Measurements from ENCODE around the gene ZMIZ1.

The ZMIZ1 gene

DNA sequence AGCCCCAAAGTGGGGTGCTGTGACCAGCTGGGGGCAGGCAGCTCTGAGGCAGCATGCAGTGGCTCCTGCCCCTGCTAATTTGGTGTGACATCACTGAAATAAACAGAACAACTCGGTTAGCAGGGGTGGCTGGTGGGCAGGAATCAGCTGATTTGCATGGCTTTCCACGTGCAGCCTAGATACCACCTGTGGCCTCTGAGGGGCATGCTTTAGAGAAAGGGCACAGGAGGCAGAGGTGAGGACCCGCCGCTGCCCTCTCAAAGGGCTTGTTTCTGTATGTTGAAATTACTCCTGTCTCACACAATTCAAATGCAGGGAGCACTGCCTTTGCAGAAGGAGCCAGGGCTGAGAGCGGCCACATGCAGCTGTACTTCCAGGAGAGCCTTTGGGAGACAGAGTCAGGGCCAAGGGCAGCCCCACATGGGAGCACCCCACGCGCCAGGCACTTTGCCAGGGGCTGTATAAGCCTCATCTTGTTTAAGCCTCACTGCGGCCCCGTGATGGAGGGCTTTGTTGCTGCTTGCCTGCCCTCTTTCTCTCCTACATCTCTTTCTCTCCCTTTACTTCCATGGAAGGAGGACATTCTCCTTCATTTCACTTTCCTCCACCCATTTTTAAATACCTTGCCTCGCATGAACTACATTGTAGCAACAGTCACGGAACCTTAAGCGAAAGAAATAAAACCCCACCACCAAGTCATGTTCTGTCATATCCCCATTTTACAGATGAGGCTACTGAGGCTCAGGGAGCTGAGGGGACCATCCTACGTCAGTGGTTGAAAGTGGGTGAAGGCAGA is 137.7 kb downstream of the ZMIZ1 start:
- DNase-seq (ENCODE audit: low spot score): peak; percentile 81

GRCh38 chr10:79207096-79207357 is 138.3 kb downstream of the ZMIZ1 start:
- no peak for DNase-seq (ENCODE audit: low spot score)

DNA sequence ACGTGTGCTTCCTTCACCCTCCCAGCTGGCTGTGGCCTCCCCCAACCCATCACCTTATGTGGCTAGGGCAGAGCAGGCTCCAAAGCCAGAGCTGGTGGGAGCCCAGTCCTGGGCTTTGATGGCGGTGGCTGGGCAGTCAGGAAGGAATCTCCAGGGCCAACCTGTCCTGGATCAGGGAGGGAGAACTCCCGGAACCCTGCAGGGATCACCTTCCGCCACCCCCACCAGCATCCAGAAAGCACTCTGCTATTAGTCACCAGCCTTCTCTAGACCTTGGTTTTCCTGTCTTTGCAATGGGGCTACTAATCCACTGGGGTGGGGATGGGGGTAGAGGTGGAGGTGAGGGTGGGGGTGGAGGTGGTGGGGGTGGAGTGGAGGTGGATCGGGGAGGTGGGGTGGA is 139.0 kb downstream of the ZMIZ1 start:
- DNase-seq (ENCODE audit: low spot score): no peak

GRCh38 chr10:79208251-79208983 is 139.7 kb downstream of the ZMIZ1 start:
- DNase-seq (ENCODE audit: low spot score): no peak

- DNase-seq (ENCODE audit: low spot score): no peak
Measured at GRCh38 chr10:79209340-79209739, 140.6 kb downstream of the ZMIZ1 start.

- DNase-seq (ENCODE audit: low spot score): no peak
Measured at GRCh38 chr10:79209831-79210230, 141.1 kb downstream of the ZMIZ1 start.

DNA sequence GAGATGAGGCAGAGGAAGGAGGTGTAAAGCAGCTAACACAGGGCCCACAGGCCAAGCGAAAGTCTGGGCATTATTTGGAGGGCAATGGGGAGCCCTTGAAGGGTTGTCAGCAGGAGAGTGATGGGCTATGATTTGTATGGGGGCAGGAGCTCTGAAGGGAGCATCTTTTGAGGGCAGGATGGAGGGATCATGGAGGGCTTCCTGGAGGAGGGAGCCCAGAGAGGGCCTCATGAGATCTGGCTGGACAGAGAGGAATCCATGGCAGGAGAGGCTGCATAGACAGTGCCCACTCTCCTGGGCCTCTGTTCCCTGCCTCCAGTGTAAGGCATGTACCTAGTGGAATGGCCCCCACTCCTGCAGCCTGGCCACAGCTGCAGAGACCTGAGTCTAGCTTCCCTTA is 141.9 kb downstream of the ZMIZ1 start:
- no peak for DNase-seq (ENCODE audit: low spot score)

DNA sequence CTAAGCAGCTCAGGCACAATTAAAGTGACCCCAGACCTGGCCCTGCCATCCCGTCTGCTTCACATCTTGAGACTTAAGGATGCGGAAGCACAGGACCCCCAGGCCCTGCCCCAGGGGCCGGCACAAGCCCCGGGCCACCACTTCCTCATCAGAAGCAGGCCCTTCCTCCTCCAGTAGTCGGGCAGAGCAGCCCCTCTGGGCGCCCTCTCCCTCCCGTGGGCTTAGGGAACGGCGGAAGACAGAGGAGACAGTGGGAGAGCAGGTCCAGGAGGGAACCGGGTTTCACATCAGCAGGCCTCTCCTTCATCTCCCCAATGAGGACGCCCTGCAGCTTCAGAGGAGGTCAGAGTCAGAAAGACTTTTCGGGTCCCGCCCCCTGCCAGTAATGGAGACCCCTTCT is 142.8 kb downstream of the ZMIZ1 start:
- no peak for DNase-seq (ENCODE audit: low spot score)

DNA sequence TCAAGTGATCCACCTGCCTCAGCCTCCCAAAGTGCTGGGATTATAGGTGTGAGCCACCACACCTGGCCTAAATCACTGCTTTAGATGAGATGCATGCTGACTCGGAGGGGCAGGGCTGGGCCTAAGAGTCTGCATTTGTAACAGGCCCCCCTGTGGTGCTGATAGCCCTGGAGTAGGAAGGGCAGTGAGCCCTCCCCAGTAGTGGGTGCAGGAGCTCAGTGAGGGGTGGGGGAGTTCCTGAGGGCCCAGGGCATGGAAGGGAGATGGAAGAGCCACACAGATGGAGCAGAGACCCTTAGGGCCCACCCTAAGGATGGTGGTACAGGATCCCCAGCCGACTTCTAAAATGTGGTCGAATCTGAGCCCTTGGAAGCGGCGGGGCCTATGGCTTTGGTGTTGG is 146.8 kb downstream of the ZMIZ1 start:
- DNase-seq (ENCODE audit: low spot score): no peak

GRCh38 chr10:79219322-79219957 is 150.7 kb downstream of the ZMIZ1 start:
- DNase-seq (ENCODE audit: low spot score): no peak

- DNase-seq (ENCODE audit: low spot score): no peak
Measured at GRCh38 chr10:79220307-79220706, 151.5 kb downstream of the ZMIZ1 start.

DNA sequence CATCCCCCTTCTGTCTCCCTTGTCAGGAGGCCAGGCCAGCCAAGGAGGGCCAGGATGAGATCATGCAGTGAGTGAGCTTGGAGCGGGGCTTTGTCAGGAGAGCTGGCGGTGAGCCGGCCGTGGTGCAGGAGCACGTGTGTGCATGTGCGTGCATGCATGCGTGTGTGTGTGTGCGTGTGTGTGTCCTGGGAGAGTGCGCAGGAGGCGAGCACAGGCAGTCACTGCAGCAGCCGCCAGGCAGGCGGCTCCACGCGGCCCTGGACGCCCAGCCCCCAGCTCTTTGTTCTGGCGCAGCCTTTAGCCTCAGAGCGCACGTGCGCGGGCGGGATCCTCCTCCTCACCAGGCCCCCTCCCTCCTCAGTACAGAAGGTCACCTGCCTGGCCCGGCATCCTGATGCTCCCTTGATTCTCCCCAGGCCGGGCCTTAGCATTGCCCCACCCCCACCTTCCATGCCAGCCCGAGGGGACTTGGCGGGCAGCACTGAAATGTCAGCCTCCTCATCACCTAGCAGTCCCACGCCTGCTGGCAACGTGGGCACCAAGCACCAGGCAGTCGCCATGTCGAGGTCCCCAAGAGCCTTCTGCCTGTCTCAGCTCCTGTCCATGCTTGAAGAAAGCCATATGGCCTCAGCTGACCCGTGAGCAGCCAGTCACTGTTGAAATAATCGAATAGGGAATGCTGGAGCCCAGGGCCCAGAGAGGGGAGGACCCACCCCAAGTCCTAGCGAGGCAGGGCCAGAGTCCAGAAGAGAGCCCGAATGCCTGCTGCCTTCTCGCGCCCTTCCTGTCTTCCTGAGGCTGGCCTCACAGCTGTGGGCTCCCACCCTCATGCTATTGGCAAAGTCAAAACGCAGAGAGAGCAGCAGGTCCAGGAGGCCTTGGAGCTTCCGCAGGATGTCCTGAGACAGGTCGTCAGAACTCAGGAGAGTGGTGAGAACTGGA is 152.6 kb downstream of the ZMIZ1 start:
- peak; percentile 67 for DNase-seq (ENCODE audit: low spot score)

DNA sequence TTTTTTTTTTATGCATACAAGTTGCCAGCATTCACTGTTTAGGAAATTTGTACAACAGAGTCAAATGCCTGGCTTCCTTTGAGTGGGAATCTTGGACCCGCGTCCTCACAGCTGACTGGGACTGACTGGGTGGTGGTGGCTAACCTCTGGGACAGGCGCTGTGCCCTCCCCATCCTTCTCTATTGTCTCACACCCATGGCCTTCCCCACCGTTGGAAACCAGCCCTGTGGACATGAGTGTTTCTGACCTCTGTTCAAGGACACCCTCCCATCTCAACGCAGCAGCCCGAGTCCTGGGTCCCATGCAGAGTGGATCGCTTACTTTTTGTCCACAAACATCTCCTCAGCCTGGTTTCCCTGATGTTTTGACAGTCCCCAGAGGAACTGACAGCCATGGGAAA is 153.4 kb downstream of the ZMIZ1 start:
- DNase-seq (ENCODE audit: low spot score): no peak

DNA sequence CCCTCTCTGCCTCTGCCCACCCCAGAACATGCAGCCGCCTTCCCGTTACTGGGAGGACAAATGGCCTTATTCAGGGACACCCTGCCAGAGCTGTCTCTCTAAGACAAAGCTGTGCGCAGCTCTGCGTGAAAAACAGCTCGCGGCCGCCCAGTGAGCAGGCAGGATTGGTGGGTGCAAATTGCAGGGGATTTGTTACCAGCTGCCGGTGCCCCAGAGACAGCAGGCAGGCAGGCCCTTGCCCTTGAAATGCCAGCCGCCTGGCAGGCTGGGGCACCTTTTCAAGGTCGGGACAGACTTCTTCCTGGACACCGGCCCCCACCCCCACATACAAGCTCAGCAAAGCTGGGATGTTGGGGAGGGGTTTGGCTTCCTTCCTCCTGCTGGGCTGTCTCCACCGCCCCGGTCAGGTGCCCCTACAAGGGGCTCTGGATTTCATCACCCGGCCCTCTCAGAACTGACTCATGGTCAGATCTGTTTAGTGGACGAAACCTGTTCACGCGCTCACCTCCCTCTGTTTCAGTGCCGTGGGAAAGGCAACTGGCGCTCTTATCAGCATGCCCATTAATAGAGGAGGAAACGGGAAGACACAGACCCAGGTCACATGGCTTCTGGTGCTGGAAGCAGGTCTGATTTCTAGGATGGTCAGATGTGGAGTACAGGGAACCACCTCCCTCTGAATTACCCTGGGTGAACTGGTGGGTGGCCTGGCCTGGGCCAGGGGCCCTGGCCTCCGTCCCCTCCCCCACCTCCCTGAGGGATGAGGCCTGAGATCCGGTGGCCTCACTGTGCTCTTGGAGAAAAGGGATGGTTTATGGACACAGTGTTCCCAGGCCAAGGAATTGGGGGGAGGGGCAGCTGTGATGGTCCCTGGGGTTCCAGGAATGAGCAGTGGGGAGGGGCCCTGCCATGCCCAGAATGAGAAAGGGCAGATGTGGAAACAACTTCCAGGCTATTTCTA is 154.6 kb downstream of the ZMIZ1 start:
- peak; percentile 75 for DNase-seq (ENCODE audit: low spot score)

- DNase-seq (ENCODE audit: low spot score): no peak
Measured at GRCh38 chr10:79224263-79224949, 155.6 kb downstream of the ZMIZ1 start.

DNA sequence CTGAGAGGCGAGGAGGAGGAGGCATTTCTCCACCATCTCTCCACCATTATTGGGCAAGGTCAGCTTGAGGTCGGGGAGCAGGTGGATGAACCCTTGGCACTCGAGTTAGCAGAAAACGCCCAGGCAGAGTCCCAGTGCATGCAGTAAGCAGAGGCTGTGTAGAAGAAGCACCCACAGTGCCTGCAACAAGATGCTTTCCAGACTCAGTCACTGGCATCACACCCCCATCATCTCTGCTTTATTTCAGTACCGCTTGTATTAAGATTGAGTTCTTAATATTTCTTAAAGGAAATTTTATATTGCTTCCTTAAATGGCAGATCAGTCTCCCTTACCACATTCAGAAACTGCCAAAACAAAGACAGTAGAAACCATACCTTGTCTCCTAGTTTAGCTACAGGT is 156.2 kb downstream of the ZMIZ1 start:
- DNase-seq (ENCODE audit: low spot score): no peak

GRCh38 chr10:79226391-79227245 is 157.9 kb downstream of the ZMIZ1 start:
- no peak for DNase-seq (ENCODE audit: low spot score)

- DNase-seq (ENCODE audit: low spot score): no peak
Measured at GRCh38 chr10:79229071-79229541, 160.3 kb downstream of the ZMIZ1 start.

GRCh38 chr10:79229830-79230327 is 161.1 kb downstream of the ZMIZ1 start:
- DNase-seq (ENCODE audit: low spot score): no peak

All from globus pallidus (tissue), 1 donor.